SK-N-SH (cell line): Measurements from ENCODE around the gene TRIML1. TPM values are rescaled to one million over a fixed set of nuclear protein-coding genes. Genes with fewer than 3 reads are reported as not detected.

ENCODE experiments used
- CTCF ChIA-PET: fragments of 300-600, 350-600 bp; formaldehyde crosslinking; extraction: SDS; loops from one replicate; lab custom pipeline; 2021; lab: Yijun Ruan, JAX
- POLR2A ChIA-PET: fragments of 350-600 bp; sonication (Branson Sonifier 250); formaldehyde crosslinking; extraction: SDS; loops from one replicate; lab custom pipeline; 2020; ENCODE audit warnings: antibody characterized with exemption, inconsistent platforms; lab: Yijun Ruan, JAX
- DNase-seq: peaks from one replicate; pipeline ENCODE4 v3.0.0; 2012
- H2AFZ ChIP-seq: fragments of 200-600 bp; sonication (generic); 2 replicates; pipeline ENCODE4 v1.8.1; 2016; ENCODE audit warnings: antibody characterized with exemption, mild to moderate bottlenecking, low read depth
- H3F3A ChIP-seq: fragments of 200-600 bp; sonication (generic); replicated peaks from 2 replicates; pipeline ENCODE3; 2016; ENCODE audit warnings: antibody characterized with exemption, mild to moderate bottlenecking; ENCODE audit not compliant: insufficient read depth
- H3K27ac ChIP-seq, 2 experiments: fragments of 200-500 bp in 1 of 2; fragments of 200-600 bp in 1 of 2; sonication (Bioruptor generic) in 1 of 2; sonication (generic), shearing (Covaris generic) in 1 of 2; 2 replicates each; pipeline versions ENCODE4 v1.5.1 to v1.6.1; 2014 to 2016; ENCODE audit warnings: low read depth in 2 of 2, inconsistent platforms in 1 of 2, low read length in 1 of 2, mild to moderate bottlenecking in 1 of 2, mixed read lengths in 1 of 2
- H3K27me3 ChIP-seq: fragments of 200-600 bp; sonication (generic), shearing (Covaris generic); 2 replicates; pipeline ENCODE4 v1.6.1; 2016; ENCODE audit warnings: mixed run types; ENCODE audit not compliant: insufficient read depth
- H3K36me3 ChIP-seq, 2 experiments: fragments of 200-500 bp in 1 of 2; fragments of 200-600 bp in 1 of 2; sonication (Bioruptor generic) in 1 of 2; sonication (generic) in 1 of 2; replicated peaks in 1 of 2; 2 replicates each; pipeline versions ENCODE3 to v1.5.1; 2014 to 2016; ENCODE audit warnings: low read length in 1 of 2, mild to moderate bottlenecking in 1 of 2; ENCODE audit not compliant: insufficient read depth in 2 of 2, control insufficient read depth in 1 of 2
- H3K4me1 ChIP-seq, 2 experiments: fragments of 200-500 bp in 1 of 2; fragments of 200-600 bp in 1 of 2; sonication (Bioruptor generic) in 1 of 2; sonication (generic), shearing (Covaris generic) in 1 of 2; 2 replicates each; pipeline versions ENCODE4 v1.5.1 to v1.6.1; 2014 to 2016; ENCODE audit warnings: low read depth in 1 of 2, low read length in 1 of 2, mixed run types in 1 of 2; ENCODE audit not compliant: insufficient read depth in 2 of 2, control insufficient read depth in 1 of 2
- H3K4me2 ChIP-seq: fragments of 200-600 bp; sonication (generic), shearing (Covaris generic); 2 replicates; pipeline ENCODE4 v1.6.1; 2017; ENCODE audit warnings: mixed run types
- H3K4me3 ChIP-seq, 2 experiments: fragments of 200-500 bp in 1 of 2; fragments of 200-600 bp in 1 of 2; sonication (Bioruptor generic) in 1 of 2; sonication (generic), shearing (Covaris generic) in 1 of 2; 2 replicates each; pipeline versions ENCODE4 v1.5.1 to v1.8.1; 2014 to 2016; ENCODE audit warnings: low read depth in 2 of 2, inconsistent platforms in 1 of 2, low read length in 1 of 2, mild to moderate bottlenecking in 1 of 2, mixed read lengths in 1 of 2, moderate library complexity in 1 of 2
- H3K79me2 ChIP-seq: fragments of 200-600 bp; sonication (generic); 2 replicates; pipeline ENCODE4 v1.8.1; 2017; ENCODE audit warnings: mild to moderate bottlenecking; ENCODE audit not compliant: insufficient read depth
- H3K9ac ChIP-seq: fragments of 200-600 bp; sonication (generic); 2 replicates; pipeline ENCODE4 v1.6.1; 2017; ENCODE audit warnings: mixed run types
- H3K9me2 ChIP-seq: fragments of 200-600 bp; sonication (generic); 2 replicates; pipeline ENCODE4 v1.6.1; 2017; ENCODE audit warnings: mixed run types
- H3K9me3 ChIP-seq: fragments of 200-600 bp; sonication (generic); 2 replicates; pipeline ENCODE4 v1.6.1; 2017; ENCODE audit warnings: mixed run types, mild to moderate bottlenecking, moderate library complexity
- H4K20me1 ChIP-seq: fragments of 200-600 bp; sonication (generic); 2 replicates; pipeline ENCODE4 v1.6.1; 2017; ENCODE audit warnings: mild to moderate bottlenecking, mixed run types; ENCODE audit not compliant: insufficient read depth
- CHD2 ChIP-seq: fragments of 150-350 bp; IDR thresholded peaks from 2 replicates; pipeline ENCODE4 v1.6.1; 2018; ENCODE audit warnings: low read length; ENCODE audit not compliant: partially characterized antibody
- ELF1 ChIP-seq: IDR thresholded peaks from 2 replicates; pipeline ENCODE4 v1.4.0; 2012
- EZH2phosphoT487 ChIP-seq: fragments of 200-600 bp; sonication (generic); IDR thresholded peaks from 2 replicates; pipeline ENCODE4 v1.6.1; 2017; ENCODE audit warnings: low read depth, mixed run types, mild to moderate bottlenecking, antibody characterized with exemption, moderate library complexity, borderline replicate concordance
- FOXJ3 ChIP-seq: sonication (generic); formaldehyde crosslinking; IDR thresholded peaks from 2 replicates; pipeline ENCODE4 v1.5.1; 2020; ENCODE audit warnings: mild to moderate bottlenecking, missing genetic modification reagents
- NFIC ChIP-seq: IDR thresholded peaks from 2 replicates; pipeline ENCODE4 v1.4.0; 2012; ENCODE audit warnings: borderline replicate concordance
- RAD21 ChIP-seq: IDR thresholded peaks from 2 replicates; pipeline ENCODE4 v1.6.1; 2012; ENCODE audit warnings: mild to moderate bottlenecking, low read length
- RCOR1 ChIP-seq: fragments of 150-350 bp; IDR thresholded peaks from 2 replicates; pipeline ENCODE4 v1.6.1; 2017; ENCODE audit warnings: antibody characterized with exemption, low read length
- SMC3 ChIP-seq: IDR thresholded peaks from 2 replicates; pipeline ENCODE4 v1.6.1; 2012; ENCODE audit warnings: low read depth, low read length, improper control_type of control experiment
- WGBS: methylation state at CpG from one replicate; pipeline ENCODE4 v1.1.6; 2017; ENCODE audit warnings: low lambda C conversion rate; 5-methylcytosine and 5-hydroxymethylcytosine counted together
- polyA plus RNA-seq, 3 experiments: library from polyadenylated mRNA; depleted of rRNA; stranded (reverse); fragments of >200 nt; gene quantifications; 2 replicates each; pipeline ENCODE4 v1.2.3, GENCODE V29; 2012
- TF ChIP-seq, protein P1 (sequence below): IDR thresholded peaks from 2 replicates; pipeline ENCODE4 v1.6.1; 2012; ENCODE audit warnings: mild to moderate bottlenecking, low read depth, low read length, moderate library complexity
- TF ChIP-seq, protein P2 (sequence below): fragments of 150-350 bp; IDR thresholded peaks from 2 replicates; pipeline ENCODE4 v1.6.1; 2016; ENCODE audit warnings: mild to moderate bottlenecking, low read depth, low read length

TRIML1 gene
- polyA plus RNA-seq, 1 of the 3 experiments (the other 2 are of a cell fraction): not detected

DNA sequence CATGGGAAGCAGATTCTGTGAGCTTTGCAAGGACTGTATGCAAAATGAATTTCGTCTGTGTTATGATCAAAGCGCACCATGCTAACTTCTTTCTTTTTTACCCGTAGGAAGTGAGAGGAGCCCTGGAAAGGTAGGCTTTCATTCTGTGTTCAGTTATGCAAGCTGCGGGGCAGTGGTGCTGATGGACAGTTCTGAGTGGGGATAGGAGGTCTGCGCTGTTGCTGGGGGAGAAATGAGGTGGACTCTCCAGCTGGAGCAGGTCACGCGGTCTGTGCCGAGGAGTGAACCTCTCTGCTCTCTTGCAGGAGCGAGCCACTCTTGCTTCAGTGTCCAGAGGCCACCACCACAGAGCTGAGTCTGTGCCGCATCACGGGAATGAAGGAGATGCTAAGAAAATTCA, 4.5 kb downstream of the TRIML1 start:
- H3K4me1 ChIP-seq: no peaks in the 10 kb centered on the region
- H3K9me3 ChIP-seq: no peaks in the 10 kb centered on the region
- no peak overlapping the region for H3K9ac ChIP-seq
- H3F3A ChIP-seq: no peaks in the 10 kb centered on the region
- H3K9me2 ChIP-seq: no peaks in the 10 kb centered on the region
- CTCF ChIA-PET: no interaction called here
- 53% methylated on average over 8 of the region's 11 CpGs for WGBS
- no peak for TF ChIP-seq ELF1
- no peak for TF ChIP-seq SMC3
- TF ChIP-seq, protein P1, sequence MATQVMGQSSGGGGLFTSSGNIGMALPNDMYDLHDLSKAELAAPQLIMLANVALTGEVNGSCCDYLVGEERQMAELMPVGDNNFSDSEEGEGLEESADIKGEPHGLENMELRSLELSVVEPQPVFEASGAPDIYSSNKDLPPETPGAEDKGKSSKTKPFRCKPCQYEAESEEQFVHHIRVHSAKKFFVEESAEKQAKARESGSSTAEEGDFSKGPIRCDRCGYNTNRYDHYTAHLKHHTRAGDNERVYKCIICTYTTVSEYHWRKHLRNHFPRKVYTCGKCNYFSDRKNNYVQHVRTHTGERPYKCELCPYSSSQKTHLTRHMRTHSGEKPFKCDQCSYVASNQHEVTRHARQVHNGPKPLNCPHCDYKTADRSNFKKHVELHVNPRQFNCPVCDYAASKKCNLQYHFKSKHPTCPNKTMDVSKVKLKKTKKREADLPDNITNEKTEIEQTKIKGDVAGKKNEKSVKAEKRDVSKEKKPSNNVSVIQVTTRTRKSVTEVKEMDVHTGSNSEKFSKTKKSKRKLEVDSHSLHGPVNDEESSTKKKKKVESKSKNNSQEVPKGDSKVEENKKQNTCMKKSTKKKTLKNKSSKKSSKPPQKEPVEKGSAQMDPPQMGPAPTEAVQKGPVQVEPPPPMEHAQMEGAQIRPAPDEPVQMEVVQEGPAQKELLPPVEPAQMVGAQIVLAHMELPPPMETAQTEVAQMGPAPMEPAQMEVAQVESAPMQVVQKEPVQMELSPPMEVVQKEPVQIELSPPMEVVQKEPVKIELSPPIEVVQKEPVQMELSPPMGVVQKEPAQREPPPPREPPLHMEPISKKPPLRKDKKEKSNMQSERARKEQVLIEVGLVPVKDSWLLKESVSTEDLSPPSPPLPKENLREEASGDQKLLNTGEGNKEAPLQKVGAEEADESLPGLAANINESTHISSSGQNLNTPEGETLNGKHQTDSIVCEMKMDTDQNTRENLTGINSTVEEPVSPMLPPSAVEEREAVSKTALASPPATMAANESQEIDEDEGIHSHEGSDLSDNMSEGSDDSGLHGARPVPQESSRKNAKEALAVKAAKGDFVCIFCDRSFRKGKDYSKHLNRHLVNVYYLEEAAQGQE: peak; percentile 63; the same call in 1 of the 2 replicates
- no peaks in the 10 kb centered on the region for H4K20me1 ChIP-seq
- no peak overlapping the region for H2AFZ ChIP-seq
- POLR2A ChIA-PET: no interaction called here
- no peaks in the 10 kb centered on the region for H3K36me3 ChIP-seq
- H3K4me3 ChIP-seq: no peak overlapping the region
- H3K4me2 ChIP-seq: no peak overlapping the region
- H3K27me3 ChIP-seq: no peaks in the 10 kb centered on the region
- no peak for DNase-seq
- no peak overlapping the region for H3K27ac ChIP-seq
- H3K79me2 ChIP-seq: no peaks in the 10 kb centered on the region

DNA sequence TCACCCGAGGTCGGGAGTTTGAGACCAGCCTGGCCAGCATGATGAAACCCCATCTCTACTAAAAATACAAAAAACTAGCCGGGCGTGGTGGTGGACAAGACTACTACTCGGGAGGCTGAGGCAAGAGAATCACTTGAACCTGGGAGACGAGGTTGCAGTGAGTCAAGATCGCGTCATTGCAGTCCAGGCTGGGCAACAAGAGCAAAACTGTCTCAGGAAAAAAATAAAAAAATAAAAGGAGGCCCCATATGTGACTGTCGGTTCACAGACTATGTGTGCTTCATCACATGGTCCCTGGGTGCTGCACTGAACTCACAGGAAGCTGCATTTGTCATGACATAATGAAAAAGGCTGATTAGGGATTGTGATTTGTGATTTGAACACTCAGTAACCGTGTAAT, 6.4 kb downstream of the TRIML1 start:
- TF ChIP-seq RCOR1 (no peak), CHD2 (no peak), EZH2phosphoT487 (no peak), NFIC (no peak), RAD21 (no peak), FOXJ3 (CRISPR knock-in tag) (no peak)
- TF ChIP-seq, protein P2, sequence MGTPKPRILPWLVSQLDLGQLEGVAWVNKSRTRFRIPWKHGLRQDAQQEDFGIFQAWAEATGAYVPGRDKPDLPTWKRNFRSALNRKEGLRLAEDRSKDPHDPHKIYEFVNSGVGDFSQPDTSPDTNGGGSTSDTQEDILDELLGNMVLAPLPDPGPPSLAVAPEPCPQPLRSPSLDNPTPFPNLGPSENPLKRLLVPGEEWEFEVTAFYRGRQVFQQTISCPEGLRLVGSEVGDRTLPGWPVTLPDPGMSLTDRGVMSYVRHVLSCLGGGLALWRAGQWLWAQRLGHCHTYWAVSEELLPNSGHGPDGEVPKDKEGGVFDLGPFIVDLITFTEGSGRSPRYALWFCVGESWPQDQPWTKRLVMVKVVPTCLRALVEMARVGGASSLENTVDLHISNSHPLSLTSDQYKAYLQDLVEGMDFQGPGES: no peak
- Histone ChIP-seq H3K4me1 (no peaks in the 10 kb centered on the region), H3K9me2 (no peaks in the 10 kb centered on the region), H3K9ac (no peak overlapping the region), H2AFZ (no peak overlapping the region), H3F3A (no peaks in the 10 kb centered on the region), H4K20me1 (no peaks in the 10 kb centered on the region), H3K4me3 (no peak overlapping the region), H3K9me3 (no peaks in the 10 kb centered on the region), H3K4me2 (no peak overlapping the region), H3K79me2 (no peaks in the 10 kb centered on the region), H3K36me3 (no peaks in the 10 kb centered on the region), H3K27ac (no peak overlapping the region), H3K27me3 (no peaks in the 10 kb centered on the region)
- WGBS: 41% methylated on average over 10 of the region's 10 CpGs
- POLR2A ChIA-PET: no interaction called here
- CTCF ChIA-PET: interaction anchor here (0.7 kb wide), 1 partner anchor 307 kb away, joined by 3 read pairs; no protein-coding TSS in a partner anchor
- no peak for DNase-seq
